GM12801 (cell line): Measurements from ENCODE around the gene WDR5.

ENCODE experiments used
- CTCF ChIP-seq: IDR thresholded peaks from one replicate; pipeline ENCODE4 v1.5.1; 2011; ENCODE audit warnings: control low read depth; ENCODE audit not compliant: insufficient read length; ENCODE audit errors: extremely low read depth

Gene WDR5

GRCh38 chr9:134135343-134136117 lies at the start of gene WDR5:
WDR5 (plus strand) TSS chr9:134136082; CDS start chr9:134139878, 3,796 bp downstream.
- TF ChIP-seq CTCF, result no peak

- TF ChIP-seq CTCF, result no peak
These were observed 47.7 kb upstream of the WDR5 start for GRCh38 chr9:134088063-134088725.

- no peak for TF ChIP-seq CTCF
These were observed 45.9 kb upstream of the WDR5 start for GRCh38 chr9:134089972-134090371.

- no peak for TF ChIP-seq CTCF
These were observed 36.6 kb upstream of the WDR5 start for GRCh38 chr9:134099123-134099761.

GRCh38 chr9:134100040-134100439 lies 35.8 kb upstream of the WDR5 start:
- TF ChIP-seq CTCF, result no peak

GRCh38 chr9:134101623-134102149 lies 34.2 kb upstream of the WDR5 start:
- TF ChIP-seq CTCF, result no peak

GRCh38 chr9:134103391-134103998 lies 32.4 kb upstream of the WDR5 start:
- TF ChIP-seq CTCF, result no peak
